NAMALWA (cell line): ENCODE results near the gene RIPOR2.
"Not testable (repeated sequence)": the region's sequence is repeated elsewhere in the genome, so short reads cannot be mapped to it uniquely, and the experiment has no call there.

Source experiments
- DNase-seq: peaks from one replicate; pipeline ENCODE4 v3.0.0-alpha.2; 2015; ENCODE audit warnings: low spot score

RIPOR2 gene

GRCh38 chr6:24763578-24763977, 172.2 kb downstream of the RIPOR2 start:
- no peak for DNase-seq

DNA sequence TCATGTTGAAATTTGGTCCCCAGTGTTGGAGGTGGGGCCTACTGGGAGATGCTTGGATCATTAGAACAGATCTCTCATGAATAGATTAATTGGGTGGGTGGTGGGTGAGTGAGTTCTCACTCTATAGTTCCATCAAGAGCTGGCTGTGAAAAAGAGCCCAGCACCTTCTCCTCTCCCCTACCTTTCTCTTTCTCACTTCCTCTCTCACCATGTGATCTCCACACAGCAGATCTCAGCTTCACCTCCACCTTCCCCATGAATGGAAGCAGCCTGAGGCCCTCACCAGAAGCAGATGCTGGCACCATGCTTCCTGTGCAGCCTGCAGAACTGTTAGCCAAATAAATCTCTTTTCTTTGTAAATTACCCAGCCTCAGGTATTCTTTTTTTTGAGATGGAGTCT, 173.9 kb downstream of the RIPOR2 start:
- no peak for DNase-seq

DNA sequence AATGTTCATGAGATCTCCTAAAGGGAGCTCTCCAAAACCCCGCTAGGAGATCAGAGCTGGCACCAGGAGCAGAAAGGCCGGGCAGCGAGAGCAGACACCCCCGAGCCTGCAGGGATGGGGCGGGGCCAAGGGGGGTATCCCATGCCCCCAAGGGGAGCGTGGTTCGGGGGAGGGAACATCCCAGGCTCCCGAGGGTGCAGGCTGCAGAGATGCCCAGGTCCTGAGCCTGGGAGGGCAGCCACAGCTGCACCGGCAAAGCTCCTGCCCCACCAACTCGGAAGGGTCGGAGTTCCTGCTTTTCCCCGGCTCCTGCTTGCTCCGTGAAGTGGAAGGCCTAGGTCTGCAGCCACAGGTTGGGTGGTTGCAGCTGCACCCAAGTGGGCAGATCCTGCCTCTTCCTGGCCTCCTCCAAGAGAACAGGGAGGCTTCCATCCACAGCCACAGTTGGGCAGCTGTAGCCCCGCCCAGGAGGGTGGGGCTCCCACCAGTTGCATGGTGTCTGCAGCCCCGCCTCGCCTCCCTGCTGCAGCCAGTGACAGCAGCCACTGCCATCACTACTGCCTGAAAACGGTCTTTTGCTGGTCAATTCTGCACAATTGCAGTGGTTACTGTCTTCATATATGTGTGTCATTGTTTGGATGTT, 174.4 kb downstream of the RIPOR2 start:
- peak; percentile 47 for DNase-seq

- no peak for DNase-seq
Measured at GRCh38 chr6:24760210-24760609, 175.6 kb downstream of the RIPOR2 start.

- DNase-seq: no peak
Measured at GRCh38 chr6:24759718-24760117, 176.0 kb downstream of the RIPOR2 start.

DNA sequence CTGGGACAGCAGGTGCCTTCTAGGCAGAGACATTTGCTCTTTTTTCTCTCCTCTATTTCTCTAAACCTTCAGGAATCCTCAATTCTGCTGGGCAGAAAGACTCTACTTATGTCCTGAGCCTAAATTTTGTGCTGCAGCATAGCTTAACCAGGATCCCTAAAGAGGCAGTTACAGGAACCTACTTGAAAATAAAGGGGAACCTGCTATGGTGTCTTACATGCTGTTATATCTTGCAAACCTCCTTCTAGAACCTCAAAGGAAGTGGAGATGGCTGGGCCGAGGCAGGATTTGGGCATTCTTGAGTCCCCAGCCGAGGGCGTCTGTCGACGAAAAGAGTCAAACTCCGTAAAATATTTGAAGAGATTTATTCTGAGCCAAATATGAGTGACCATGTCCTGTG, 178.1 kb downstream of the RIPOR2 start:
- DNase-seq: no peak

DNA sequence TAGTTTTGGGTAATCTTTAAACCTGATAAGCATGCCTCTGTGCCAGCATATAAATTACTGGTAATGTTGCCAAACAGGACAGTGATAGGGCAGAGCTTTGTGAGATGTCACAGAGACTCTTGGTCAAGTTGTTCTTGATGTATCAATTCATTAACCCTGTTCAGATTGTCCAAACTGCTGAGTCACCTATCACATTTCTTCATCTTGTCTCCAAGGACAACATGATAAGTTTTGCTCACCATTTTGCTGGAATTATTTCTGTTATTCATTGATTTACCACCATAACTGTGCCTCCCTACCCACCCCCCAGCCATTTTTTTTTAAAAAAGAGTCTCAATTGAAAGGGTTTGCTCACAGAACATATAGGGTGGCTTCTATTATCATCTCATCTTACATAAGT, 180.5 kb downstream of the RIPOR2 start:
- no peak for DNase-seq

- DNase-seq: not testable (repeated sequence)
Measured at GRCh38 chr6:24754378-24754777, 181.4 kb downstream of the RIPOR2 start.
